GM12873 (cell line): ENCODE data around the gene CNN1.

Experiments
- TF ChIP-seq, protein P1 (sequence below): IDR thresholded peaks from 2 replicates; pipeline ENCODE4 v1.5.1; 2012; ENCODE audit warnings: low read depth, mild to moderate bottlenecking, moderate library complexity, low read length, control low read depth; ENCODE audit not compliant: insufficient read depth; ENCODE audit errors: missing control alignments

The CNN1 gene

DNA sequence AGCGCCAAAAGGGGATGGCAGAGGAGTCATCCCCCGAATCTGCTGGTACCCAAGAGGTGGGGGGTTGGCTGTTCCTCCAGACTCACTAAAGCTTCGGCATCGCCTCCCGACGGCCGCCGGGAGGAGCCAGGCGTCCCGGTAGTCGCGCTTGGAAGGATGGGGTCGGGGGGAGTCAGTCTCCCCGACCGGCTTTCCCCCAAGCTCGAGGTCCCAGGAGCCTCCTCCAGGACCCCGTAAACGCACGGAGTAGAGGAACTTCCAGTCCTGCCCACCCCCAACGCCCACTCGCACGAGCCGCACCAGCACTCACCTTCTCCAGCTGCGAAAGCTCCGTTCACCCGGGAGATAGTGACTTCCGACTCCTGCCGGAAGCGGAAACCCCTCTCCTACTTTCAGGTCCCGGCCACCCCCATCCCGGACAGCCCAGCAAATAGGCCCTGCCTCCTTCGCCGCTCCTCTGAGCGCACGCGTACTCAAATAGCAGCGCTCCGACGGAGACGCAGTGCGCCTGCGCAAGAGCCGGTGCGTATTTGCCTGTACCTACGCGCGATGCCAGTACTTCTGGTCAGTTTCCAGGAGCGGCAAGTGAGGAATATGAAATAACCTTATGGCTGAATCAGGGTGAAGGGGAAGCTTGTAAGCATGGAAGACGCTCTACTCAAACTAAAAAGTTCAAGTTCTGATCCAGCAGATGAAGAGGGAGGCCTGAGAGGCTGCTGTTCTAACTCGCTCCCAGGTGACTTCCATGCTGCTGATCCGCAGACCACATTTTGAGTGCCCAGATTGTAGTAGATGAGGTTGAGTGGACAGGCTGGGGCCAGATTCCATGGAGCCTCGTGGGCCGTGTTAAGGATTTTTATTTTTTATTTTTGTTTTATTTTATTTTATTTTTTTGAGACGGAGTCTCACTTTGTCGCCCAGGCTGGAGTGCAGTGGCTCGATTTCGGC lies 20.5 kb downstream of the CNN1 start, which contains the start of gene ELOF1:
TSS of gene ELOF1 (minus strand) at position 350 of the 948 bp plus-strand sequence. CDS start 4,883 bp downstream, outside the sequence.
- TF ChIP-seq, protein P1, sequence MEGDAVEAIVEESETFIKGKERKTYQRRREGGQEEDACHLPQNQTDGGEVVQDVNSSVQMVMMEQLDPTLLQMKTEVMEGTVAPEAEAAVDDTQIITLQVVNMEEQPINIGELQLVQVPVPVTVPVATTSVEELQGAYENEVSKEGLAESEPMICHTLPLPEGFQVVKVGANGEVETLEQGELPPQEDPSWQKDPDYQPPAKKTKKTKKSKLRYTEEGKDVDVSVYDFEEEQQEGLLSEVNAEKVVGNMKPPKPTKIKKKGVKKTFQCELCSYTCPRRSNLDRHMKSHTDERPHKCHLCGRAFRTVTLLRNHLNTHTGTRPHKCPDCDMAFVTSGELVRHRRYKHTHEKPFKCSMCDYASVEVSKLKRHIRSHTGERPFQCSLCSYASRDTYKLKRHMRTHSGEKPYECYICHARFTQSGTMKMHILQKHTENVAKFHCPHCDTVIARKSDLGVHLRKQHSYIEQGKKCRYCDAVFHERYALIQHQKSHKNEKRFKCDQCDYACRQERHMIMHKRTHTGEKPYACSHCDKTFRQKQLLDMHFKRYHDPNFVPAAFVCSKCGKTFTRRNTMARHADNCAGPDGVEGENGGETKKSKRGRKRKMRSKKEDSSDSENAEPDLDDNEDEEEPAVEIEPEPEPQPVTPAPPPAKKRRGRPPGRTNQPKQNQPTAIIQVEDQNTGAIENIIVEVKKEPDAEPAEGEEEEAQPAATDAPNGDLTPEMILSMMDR = peak; percentile 15

DNA sequence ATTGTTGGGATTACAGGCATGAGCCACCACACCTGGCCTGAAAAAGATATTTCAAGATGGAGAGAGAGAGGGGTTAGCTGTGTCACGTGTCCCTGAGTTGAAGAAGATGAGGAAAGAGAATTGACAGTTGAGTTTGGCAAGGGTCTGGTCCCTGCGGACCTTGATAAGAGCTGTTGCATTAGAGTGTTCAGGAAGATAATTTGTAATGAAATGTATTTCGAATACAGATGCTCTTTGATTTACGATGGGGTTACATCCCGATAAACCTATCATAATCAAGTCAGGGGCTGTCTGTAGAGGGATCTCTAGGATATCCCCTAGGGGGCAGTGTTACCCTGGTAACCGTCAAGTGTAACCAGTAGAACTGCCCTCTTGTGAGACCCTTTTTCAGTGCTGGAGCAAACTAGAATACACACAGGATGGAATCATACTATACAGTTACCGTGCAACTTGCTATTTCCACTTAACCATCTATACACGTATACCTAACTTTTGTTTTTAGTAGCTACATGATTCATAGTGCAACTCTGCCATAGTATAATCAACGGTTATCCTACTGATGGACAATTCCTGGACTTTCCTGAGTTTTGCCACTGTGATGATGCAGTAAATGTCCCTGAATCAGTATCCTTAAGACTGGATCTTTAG lies 21.9 kb downstream of the CNN1 start:
- TF ChIP-seq, protein P1 = peak; percentile 83

DNA sequence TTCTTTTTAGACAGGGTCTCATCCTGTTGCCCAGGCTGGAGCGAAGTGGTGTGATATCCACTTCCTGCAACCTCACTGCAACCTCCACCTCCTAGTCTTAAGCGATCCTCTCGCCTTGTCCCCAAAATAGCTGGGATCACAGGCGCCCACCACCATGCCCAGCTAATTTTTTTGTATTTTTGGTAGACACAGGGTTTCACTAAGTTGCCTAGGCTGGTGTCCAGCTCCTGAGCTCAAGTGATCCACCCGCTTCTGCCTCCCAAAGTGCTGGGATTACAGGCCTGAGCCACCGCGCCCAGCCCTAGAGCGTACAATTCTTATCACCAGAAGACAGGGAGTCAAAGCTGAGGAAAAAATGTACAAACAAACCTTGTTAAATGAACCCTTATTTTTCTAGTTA lies 24.9 kb downstream of the CNN1 start:
- TF ChIP-seq, protein P1 = no peak

DNA sequence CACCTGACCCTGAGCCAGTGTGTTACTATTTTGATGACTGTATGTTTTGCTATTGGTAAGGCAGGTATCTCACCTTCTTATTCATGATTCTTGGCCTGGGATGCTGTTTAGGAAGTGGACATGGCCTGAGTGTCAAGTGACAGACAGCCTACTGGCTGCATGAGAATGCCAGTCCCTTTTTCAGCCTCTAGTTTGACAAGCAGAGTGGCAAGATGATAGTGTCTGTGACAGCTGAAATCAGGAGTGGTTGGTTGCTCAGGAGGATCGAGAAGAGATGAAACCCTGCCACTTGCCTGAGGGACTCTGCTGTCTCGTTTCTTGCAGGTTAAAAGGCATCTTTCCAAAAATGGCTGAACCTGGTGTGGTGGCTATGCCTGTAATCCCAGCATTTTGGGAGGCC lies 27.5 kb downstream of the CNN1 start:
- TF ChIP-seq, protein P1 = no peak

DNA sequence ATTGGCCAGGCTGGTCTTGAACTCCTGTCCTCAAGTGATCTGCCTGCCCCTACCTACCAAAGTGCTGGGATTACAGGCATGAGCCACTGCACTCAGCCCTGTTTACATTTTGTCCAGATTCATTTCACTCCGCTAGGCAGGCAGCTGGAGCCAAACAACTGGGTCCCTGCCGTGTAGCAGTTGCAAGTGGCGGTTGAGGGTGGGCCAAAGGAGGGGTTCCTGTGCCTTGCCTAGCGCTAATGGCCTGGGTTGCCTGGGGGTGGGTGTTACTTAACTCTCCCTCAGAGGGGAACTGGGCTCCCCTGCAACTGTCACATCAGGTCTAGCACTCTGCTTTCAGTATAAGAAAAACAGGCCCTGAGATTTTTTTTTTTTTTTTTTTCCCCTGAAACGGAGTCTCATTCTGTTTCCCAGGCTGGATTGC lies 31.4 kb downstream of the CNN1 start:
- TF ChIP-seq, protein P1 = no peak

DNA sequence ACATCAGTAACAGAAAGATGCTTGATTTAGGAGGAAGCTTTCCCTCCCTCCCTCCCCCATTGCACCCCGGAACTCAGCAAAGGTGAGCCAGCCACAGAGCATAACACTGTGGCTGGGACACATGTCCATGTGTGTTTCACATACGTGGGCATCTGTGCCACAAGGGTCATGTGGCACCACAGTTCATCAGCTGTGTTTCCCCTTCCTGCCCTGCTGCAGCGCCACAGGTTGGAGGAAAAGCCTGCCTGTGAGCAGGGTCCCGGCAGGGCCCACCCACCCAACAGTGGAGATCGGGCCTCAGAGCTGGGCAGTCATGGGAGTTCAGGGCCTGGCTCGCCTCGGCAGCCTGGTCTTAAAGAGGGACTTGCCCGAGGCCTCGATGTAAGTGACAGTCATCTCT lies 36.0 kb downstream of the CNN1 start:
- TF ChIP-seq, protein P1 = no peak

DNA sequence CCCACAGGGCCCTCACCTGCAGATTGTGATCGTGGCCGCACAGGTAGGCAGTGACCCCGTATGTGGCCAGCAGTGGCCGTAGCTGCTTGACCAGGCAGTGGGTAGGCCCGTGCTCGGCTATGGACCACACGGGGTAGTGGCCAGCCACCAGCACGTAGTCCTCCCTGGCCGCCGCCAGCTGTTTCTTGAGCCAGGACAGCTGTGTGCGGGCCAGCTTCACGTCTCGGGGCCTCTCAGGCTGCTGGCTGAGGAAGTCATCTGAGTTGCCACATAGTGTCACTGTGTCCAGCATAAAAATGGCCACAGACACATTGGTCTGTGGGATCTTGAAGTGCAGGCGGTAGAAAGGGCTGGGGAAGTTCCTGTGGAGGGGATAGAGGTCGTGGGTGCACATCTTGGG lies 37.6 kb downstream of the CNN1 start:
- TF ChIP-seq, protein P1 = no peak
